Stimulated activated CD8-positive, alpha-beta memory T cell treated with anti-CD3 and anti-CD28 coated beads, Interleukin-15, amount 100 ng/mL, for 48 hours (primary cell): ENCODE measurements around the gene ACSL5.
A peak's percentile ranks its signal among the peaks of the same experiment; 100 is the strongest.

Experiments used
- DNase-seq, 2 donors: peaks; one replicate each; pipeline ENCODE4 v3.0.0-alpha.2; 2020; ENCODE audit warnings: low read depth in 2 of 2

ACSL5 gene

GRCh38 chr10:112409755-112410154, 35.8 kb downstream of the ACSL5 start:
- DNase-seq, result no peak

GRCh38 chr10:112412696-112413095, 38.8 kb downstream of the ACSL5 start:
- DNase-seq, result no peak

- no peak for DNase-seq
Observed at GRCh38 chr10:112421731-112422130, 47.8 kb downstream of the ACSL5 start.

- no peak for DNase-seq
Observed at GRCh38 chr10:112424651-112425050, 50.7 kb downstream of the ACSL5 start.

- no peak for DNase-seq
Observed at GRCh38 chr10:112426111-112426510, 52.2 kb downstream of the ACSL5 start.

- DNase-seq, result no peak
Observed at GRCh38 chr10:112429147-112429546, 55.2 kb downstream of the ACSL5 start.

GRCh38 chr10:112429654-112430230, 55.8 kb downstream of the ACSL5 start:
- DNase-seq, result no peak

- DNase-seq, result no peak
Observed at GRCh38 chr10:112433136-112433535, 59.2 kb downstream of the ACSL5 start.

GRCh38 chr10:112434988-112435619, 61.2 kb downstream of the ACSL5 start:
- DNase-seq, result no peak

- no peak for DNase-seq
Observed at GRCh38 chr10:112438356-112438755, 64.4 kb downstream of the ACSL5 start.

GRCh38 chr10:112441520-112441919, 67.6 kb downstream of the ACSL5 start:
- DNase-seq, result no peak

GRCh38 chr10:112442063-112442462, 68.1 kb downstream of the ACSL5 start:
- no peak for DNase-seq

GRCh38 chr10:112446055-112446854, 72.3 kb downstream of the ACSL5 start:
- DNase-seq, result no peak

- peak; percentile 73 to 75 for DNase-seq
Observed at GRCh38 chr10:112446855-112447619, 73.1 kb downstream of the ACSL5 start, which contains the start of the genes VTI1A and ZDHHC6. TSS of gene VTI1A (plus strand) at chr10:112447215. CDS start at chr10:112447374, 159 bp downstream. TSS of gene ZDHHC6 (minus strand) at chr10:112446914. CDS start at chr10:112445436, 1,478 bp downstream.

- no peak for DNase-seq
Observed at GRCh38 chr10:112447620-112447928, 73.7 kb downstream of the ACSL5 start.

- DNase-seq, result no peak
Observed at GRCh38 chr10:112448888-112449287, 75.0 kb downstream of the ACSL5 start.

GRCh38 chr10:112454910-112455779, 81.2 kb downstream of the ACSL5 start:
- no peak for DNase-seq

GRCh38 chr10:112456533-112456932, 82.6 kb downstream of the ACSL5 start:
- DNase-seq, result no peak

- no peak for DNase-seq
Observed at GRCh38 chr10:112460366-112460765, 86.5 kb downstream of the ACSL5 start.

GRCh38 chr10:112461029-112461887, 87.3 kb downstream of the ACSL5 start:
- peak in 1 of 2 donors; percentile 46 for DNase-seq
